Measurements from ENCODE around the gene FRMD4A.
A peak's percentile ranks its signal among the peaks of the same experiment; 100 is the strongest.
"Not testable (repeated sequence)": the region's sequence is repeated elsewhere in the genome, so short reads cannot be mapped to it uniquely, and the experiment has no call there.

The FRMD4A gene

DNA sequence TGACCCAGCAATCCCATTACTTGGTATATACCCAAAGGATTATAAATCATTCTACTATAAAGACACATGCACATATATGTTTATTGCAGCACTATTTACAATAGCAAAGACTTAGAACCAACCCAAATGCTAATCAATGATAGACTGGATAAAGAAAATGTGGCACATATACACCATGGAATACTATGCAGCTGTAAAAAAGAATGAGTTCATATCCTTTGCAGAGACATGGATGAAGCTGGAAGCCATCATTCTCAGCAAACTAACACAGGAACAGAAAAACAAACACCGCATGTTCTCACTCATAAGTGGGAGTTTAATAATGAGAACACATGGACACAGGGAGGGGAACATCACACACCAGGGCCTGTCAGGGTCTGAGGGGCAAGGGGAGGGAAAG is 434.6 kb downstream of the FRMD4A start:
- not testable (repeated sequence) for DNase-seq

DNA sequence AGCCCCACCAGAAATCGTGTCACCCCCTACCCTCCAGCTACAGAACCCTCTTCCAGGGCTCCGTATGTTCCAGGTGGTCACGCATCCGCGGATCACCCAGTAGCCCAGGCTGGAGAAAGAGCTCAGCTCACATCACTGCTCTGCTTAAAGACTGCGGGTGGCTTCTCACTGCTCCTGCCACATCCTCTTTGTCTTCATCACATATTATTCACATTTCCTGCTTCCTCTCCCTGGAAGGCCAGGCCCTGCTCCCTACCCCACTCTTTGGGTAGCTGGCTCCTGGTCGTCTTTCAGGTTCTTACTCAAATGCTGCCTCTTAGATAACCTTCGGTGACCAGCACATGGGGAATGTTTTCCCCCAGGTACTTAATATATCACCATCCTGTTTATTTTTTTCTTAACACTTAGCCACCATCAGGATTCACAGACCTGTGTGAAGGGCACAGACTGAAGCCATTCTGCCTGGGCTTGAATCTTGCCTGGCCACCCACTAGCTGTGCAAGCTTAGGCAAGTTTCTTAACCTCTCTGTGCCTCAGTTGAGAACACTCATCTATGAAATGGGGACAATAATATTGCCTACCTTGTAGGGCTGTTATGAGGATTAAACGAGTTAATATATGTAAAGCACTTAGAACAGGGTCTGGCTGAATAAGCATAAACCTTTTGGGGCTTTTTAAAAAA is 436.2 kb downstream of the FRMD4A start:
- DNase-seq: no peak

DNA sequence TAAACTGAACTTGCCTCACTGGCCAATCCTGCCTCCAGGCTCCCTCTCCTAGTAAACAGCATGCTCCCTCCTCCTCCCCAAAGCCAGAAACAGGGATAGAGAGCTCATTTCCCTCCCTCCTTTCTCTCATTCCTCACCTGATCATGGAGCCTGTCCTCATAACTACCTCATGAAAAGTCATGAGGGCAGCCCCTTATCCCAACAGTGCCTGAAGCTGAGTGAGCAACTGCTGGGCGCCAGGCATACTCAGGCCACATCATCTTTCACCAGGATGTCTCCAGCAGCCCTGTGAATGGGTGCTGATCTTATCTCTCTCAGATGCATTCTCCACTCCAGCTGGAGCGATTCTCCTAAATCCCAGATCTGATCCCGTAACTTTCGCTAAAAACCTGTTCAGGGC is 436.8 kb downstream of the FRMD4A start:
- no peak for DNase-seq

DNA sequence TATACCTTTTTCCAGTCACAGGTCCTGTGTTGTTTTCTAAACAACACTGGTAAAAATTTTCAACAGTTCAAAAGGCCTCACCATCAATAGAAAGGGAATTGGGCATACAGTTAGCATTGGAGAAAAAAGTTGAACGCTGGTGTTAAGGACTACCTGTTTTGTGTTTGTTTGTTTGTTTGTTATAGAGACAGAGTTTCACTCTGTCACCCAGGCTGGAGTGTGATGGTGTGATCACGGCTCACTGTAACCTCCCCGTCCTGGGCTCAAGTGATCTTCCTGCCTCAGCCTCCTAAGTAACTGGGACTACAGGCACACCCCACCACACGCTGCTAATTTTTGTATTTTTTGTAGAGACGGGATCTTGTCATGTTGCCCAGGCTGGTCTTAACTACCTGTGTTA is 437.9 kb downstream of the FRMD4A start:
- DNase-seq: no peak

DNA sequence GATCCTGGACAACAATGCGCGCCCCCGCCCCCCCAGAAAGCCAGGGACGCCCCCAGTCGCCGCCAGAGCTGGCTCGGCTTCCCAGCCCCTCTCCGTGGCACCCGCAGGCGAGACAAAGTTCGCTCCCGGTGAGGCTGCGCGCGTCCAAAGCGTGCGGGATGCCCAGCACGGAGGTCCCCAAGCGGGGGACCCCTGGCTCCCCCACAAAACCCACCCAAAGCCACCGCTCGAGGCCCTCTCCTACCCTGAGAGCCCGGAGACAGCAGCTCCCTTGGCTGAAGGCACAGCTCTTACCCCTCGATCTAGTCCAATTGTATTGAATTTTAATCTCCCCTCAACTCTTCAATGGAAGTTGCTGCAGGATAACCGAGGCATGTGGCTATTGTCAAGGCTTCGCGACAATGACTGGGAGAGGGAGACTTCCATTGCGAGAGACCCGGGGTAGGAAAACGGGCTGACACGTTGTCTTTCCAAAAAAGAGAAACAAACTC is 438.7 kb downstream of the FRMD4A start:
- no peak for DNase-seq

DNA sequence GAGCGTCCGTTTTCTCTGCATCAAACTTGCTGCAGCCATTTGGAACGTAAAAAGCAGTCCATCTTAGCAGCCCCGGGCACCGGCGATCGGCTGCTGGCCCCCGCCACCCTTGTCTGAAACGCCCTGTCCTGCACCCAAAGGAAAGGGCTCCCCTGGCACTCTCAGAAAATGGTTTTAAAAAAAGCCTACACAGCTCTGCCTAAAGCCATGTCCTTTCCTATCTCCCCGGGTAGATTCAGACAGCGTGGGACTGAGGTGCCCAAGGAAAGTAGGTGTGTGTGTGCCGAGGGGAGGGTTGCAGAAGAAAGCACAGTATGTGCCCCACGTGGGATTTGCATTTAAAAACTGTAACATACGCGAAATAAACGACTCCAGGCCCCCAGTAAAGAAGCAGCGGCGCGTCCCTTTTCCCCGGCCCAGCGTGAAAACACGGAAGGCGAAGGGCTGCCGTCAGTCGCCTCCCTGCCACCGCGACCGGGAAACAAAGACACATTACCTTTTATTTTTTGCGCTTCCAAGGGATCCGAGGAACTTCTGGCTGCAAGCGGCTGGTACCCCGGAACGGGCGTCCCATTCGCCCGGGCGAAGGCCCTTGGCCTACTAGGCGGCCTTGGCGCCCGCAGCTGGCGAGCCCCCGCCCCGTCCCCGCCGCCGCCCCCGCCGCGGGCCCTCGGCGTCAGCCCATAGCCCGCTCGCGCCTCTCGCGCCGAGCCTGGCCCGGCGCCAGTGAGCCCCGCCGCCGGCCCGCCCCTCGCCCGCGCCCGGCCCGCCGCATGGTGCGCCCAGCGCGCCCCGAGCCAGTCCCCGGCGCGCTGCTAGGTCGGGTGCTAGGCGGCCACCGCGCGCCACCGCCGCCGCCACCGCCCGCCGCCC is 439.4 kb downstream of the FRMD4A start:
- DNase-seq: peak; percentile 10 to 16

DNA sequence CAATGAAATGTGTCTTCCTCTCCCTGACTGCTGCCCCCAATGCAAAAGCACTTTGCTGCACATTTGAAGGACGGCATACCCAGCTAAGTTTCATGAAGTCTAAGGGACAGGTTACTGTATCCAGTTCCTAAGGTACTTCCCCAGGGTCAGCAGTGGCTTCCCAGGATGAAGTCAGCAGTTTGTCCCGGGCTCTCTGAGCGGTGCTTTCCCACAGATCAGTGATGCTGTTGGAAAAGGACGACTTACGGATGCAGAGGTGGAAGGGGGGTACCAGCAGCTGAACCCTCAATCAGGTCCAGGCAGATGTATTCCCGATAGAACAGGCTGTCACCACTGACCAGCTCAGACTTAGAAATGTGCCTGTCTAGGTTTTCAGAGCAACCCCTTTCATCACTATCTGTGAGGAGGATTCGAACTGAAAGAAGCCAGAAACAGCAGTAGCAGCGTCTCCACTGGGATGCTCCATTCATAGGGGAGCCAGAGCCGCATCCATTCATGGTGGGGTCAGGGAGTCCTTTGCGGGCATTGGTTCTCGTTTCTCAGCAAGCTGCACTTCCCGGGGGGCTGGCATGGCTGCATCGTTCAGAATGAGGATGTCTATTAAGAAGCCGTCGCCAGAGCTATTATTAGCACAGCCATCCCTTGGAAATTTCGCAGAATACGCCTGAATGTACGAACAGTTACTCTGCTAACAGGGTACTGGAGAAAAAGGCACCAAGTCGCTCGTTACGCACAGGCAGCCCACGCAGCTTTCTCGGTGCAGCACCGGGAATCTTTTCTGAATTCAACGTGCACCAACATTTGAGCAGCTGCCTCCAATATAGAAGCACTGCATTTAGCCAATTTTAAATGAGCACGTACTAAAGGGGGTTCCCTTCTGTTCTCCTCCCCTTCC is 440.2 kb downstream of the FRMD4A start:
- DNase-seq: peak; percentile 5 to 15

DNA sequence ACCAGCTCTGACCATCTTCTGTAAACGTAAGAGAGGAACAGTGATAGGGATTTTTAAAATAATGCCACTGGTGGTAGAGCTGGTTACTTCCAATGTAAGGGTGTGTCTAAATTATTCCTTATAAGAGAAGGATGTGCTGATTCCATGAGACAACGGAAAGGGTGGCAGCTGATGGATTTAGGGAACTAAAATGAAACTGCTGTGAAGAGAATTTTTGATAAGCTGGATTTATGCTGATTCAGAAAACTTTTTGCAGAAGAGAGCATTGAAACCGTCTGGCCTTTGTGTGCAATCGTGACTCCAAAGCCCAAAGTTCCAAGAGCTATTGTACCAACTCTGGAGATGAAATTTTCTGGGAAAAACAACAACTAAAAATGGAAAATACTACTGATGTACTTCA is 443.0 kb downstream of the FRMD4A start:
- no peak for DNase-seq

DNA sequence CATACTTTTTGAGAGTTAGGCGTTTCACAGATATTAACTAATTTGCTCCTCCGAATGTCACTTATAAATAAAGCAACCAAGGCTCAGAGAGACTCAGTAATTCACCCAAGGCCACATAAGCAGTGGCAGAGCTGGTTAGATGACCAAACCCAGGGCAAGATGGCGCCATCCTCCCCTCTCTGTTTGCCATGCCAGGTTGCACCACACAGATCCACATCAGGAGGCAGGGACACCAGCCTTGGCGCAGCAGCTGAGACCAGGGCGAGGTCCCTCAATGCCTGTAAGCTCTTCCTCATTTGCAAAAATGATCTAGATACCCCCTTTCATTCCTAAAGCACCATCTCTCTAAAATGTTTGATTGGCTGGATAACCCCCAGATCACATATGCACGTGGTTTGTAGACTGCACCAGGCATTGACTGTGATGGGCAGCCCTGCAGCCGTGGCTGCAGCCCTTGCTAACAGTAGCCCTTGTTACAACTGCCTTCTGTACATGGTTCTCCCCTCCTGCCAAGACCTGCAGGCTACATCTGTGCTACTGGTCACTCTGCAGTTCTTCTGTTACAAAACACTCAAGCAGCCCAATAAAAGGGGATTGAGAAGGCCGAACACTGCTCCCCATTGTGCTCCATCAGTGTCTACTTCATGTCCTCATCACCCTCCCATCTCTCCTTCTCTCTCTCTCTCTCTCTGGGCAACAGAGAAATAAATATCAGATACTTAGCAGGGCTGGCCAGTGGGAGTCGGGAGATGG is 445.3 kb downstream of the FRMD4A start:
- no peak for DNase-seq

DNA sequence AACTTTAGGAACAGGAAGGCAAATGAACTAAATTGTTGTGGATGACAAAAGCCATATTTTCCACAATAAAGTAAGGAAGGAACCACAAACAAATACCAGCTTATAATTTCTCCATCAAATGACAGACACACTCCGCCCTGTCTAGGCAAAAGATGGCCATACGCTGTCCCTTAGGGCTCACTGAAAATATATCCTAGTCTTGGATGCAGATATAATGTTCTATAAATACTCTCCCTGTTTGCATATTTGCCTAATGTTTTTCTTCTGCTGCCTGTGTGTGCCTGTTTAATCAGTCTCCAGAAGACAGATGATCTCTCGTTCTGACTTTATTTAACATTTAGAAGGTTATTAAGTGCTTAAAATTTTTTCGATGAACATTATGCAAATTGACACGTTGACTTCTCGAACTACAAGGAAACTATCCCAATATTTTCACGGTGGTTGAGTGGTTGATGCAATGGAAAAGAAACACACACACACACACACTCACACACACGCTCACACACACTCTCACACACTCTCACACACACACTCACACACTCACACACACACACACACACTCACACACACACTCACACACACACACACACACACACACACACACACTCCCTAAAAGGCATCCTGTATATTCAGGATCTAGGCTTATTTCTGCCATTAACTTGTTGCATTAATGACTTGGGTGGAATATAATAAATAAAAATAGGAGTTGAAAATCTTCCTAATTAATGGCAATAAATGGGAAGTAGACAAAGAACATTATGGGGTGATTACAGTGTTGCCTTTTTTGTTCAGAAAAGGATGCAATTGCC is 446.9 kb downstream of the FRMD4A start:
- DNase-seq: no peak

DNA sequence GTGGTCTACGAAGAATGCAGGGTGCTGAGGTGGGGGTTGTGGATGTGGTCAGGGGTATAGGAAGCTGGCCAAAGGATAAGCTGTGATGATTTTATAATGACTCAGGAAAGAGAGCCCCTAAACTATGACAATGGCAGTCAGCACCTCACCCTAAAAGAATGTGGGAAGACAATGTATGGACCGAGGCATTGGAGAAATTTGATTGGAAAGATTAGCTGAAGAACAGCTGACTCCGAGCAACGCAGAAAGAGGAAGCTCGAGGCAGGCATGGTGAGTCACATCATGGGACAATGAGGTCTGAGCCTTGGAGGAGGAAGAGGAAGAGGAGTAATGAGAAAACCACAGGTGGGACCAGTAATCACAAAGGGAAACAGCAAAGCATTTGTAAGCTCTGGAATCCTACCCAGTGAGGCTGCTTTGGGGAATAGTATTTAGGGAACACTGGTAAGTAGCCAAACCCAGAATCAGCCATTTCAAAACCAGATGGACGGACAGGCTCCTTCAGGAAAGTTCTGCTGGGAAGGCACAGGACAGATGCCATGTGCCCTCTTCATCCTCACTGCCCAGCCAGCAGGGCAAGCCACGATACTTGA is 448.5 kb downstream of the FRMD4A start:
- DNase-seq: no peak

DNA sequence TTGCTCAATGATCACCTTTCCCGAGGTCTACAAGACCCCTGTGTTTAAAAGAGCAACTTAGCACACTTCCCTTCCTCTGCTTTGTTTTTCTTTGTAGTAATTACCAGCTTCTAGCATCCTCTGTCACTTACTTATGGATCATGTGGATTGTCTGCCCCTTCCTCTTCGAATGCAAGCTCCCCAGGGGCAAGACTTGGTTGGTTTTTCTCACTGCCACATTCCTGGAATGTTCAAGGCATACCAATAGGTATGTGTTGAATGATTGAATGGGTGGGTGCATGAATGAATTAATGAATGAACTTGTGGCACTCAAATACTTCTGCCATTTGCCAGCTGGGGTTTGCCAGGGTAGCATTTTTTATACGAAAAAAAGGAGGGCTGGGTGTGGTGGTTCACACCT is 450.0 kb downstream of the FRMD4A start:
- DNase-seq: no peak

DNA sequence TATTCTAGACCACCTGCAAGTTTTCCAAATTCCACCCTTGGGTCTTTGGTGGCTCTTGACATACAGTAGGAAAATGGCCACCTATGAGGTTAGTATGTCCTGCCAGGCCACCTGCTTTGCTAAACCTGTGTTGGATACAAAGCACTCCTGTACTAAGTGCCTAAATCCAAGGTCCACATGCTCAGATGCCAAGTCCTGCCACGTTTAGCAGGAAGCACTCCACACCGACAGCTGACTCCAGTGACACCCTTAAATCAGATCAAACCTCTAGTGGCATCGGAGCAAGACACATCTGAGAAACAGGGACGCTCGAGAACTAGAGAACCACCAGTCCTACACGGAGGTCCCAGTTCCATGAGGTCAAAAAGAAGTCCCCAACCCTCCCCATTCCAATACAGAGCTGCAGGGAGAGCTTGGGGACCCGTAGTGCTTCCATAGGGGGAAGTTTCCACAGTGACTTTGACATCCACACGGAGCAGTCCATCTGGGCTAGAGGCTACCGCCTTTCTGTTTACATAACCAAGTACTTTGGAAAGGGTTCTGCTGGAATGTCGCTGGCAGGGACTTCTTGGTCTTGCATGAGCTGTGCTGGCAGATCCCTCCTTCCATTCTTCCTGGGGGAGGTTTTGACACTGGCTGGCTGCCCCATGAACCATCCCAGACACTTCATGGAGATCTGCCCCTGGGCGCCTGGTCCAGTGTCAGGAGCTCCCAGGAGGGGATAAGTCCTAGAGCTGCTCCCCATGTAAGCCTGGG is 453.4 kb downstream of the FRMD4A start:
- no peak for DNase-seq

DNA sequence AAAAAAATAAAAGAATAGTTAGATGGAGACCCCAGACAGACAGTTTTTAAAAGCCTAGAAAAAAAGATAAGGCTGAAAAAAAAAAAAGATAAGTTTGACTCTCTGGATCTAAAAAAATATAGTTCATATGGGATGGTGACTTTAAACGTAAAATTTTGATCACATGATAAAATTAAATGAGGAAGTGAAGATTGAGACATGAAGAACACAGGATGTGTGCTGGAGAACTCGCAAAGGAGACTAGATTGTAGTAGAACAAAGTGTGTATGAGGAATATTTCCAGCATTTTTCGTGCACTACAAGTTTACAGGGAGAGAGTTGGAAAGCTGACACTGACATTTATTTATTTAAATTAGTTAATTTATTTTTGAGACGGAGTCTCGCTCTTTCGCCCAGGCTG is 457.5 kb downstream of the FRMD4A start:
- DNase-seq: no peak

DNA sequence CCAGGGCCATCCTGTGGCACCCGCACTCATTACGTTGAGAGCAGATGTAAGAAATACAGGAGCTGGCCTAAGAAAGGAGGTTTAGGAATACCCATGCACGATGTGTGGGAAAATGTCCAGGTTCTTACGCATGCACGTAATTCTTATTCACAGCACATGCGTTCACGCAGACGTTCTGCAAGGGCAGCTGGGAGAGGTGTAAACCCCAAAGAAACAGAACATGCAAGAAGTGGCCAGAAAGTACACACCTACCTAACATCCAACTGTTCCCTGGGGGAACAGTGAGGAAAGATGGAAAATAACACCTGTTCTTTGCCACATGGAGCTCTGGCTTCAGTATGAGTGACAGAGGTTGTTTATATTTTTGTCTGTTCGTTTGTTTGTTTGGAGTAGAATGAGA is 458.3 kb downstream of the FRMD4A start:
- no peak for DNase-seq

DNA sequence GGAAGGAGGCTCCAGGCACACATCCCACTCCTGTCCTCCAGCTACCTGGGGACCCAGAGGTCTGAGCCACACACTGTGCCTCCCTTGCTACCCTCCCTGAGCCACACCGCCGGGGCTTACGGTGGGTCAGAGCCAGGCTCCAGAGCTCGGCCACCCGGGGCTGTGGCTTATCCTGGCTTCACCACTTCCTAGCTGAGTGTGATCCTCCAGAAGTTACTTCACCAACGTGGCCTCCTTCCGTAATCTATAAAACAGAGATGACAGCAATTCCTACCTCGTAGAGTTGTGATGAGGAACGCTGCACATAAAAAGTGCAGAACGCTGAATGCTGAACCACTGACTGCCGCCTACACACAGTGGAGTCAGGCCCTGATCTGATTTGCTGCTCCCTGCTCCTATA is 458.9 kb downstream of the FRMD4A start:
- DNase-seq: no peak

DNA sequence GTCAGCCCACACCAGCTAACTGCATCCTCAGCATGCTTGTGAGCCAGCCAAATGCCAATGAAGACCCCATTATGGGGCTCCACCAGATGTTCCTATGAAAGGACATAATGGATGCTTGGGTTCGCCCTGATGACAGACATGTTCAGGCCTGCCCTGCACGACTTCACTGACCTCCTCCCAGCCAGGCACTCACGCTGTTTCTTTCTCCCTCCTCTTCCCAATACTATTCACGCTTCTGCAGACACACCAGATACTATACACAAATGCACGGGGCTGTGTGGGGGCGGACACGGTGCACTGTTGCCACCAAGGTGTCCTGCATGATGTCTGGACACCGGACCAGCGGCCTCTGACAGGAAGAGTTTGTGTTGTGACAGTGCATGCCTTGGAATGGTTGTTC is 459.7 kb downstream of the FRMD4A start:
- DNase-seq: no peak

DNA sequence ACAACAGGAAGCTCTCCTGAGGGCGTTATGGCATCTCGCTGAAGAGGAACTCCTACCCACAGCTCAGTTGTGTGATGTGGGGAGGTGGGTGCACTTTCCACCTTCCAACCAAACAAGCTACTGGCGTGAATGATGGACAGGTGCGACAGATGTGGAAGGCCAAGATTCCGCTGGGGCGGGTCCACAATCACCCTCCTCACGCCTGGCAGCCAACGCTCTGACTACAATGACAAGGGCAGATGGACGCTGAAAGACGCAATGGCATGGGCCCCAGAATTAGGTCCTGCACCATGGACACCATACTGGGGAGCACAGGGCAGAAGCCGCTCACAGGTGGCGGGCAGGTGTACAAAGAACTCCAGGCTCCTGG is 461.4 kb downstream of the FRMD4A start:
- no peak for DNase-seq

DNA sequence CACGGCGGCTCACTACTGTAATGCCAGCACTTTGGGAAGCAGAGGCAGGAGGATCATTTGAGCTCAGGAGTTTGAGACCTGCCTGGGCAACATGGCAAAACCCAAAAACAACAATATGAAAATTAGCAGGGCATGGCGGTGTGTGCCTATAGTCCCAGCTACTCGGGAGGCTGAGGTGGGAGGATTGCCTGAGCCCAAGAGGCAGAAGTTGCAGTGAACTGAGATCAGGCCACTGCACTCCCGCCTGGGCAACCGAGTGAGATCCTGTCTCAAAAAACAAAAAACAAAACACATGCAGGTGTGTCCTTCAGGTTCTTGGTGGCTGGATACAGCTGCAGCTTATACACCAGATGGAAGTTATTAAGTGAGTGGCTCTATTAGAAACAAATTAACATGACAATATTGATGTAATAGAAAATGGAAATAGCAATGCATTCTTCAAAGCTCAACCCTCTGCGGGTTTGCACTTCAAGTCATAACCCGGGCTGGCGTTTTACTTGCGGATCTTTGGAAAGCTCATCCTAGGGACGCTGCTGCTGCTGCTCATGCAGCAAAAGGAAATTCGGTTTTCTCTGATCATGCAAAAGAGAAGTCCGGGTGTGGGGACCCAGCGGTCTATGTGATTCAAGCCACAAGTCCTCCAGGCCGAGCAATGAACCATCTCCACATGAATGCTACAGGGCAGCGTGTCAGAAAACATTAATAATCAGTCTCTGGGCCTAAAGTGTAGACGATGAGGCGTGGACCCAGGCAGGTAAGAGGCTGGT is 462.0 kb downstream of the FRMD4A start:
- DNase-seq: no peak

DNA sequence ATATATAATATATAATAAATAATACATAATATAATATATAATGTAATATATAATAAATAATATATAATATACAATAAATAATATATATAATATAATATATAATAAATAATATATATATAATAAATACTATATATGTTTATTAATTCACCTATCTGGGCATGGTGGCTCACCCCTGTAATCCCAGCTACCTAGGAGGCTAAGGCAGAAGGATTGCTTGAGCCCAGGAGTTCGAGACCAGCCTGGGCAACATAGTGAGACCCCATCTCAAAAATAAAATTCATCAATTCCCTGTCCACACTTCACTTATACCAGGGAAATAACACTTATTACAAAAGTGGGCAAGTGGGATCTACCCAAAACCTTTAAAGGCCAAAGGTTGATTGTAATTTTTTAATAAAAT is 462.9 kb downstream of the FRMD4A start:
- DNase-seq: no peak

All from activated CD4-positive, alpha-beta T cell treated with anti-CD3 and anti-CD28 coated beads, Interleukin-2, amount 50 U/mL, for 48 hours (primary cell).